Measurements from ENCODE around the gene MORN2. TPM values are rescaled to one million over a fixed set of nuclear protein-coding genes. Genes with fewer than 3 reads are reported as not detected.

MORN2 gene
- total and polyA plus RNA-seq, 12 donors = 17.0 to 74.1 (median 26.5) TPM

- no peak for DNase-seq
- Histone ChIP-seq H3K27ac (no peak overlapping the region), H3K36me3 (replicated peaks in 1 of 2) (no peaks in the 10 kb centered on the region), H3K4me3 (no peak overlapping the region), H3K27me3 (no peaks in the 10 kb centered on the region), H3K9me3 (replicated peaks in 1 of 3) (no peaks in the 10 kb centered on the region), H3K4me1 (replicated peaks in 1 of 2) (no peaks in the 10 kb centered on the region)
- 84 to 93% (median 87%) methylated on average over 4 of the region's 4 CpGs for whole genome bisulfite sequencing, 4 donors
- intact Hi-C loops (cut with DNase I) = no loop called here
- TF ChIP-seq POLR2A (IDR thresholded peaks at IDR 0.05) = no peak
- TF ChIP-seq, protein P1, sequence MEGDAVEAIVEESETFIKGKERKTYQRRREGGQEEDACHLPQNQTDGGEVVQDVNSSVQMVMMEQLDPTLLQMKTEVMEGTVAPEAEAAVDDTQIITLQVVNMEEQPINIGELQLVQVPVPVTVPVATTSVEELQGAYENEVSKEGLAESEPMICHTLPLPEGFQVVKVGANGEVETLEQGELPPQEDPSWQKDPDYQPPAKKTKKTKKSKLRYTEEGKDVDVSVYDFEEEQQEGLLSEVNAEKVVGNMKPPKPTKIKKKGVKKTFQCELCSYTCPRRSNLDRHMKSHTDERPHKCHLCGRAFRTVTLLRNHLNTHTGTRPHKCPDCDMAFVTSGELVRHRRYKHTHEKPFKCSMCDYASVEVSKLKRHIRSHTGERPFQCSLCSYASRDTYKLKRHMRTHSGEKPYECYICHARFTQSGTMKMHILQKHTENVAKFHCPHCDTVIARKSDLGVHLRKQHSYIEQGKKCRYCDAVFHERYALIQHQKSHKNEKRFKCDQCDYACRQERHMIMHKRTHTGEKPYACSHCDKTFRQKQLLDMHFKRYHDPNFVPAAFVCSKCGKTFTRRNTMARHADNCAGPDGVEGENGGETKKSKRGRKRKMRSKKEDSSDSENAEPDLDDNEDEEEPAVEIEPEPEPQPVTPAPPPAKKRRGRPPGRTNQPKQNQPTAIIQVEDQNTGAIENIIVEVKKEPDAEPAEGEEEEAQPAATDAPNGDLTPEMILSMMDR (IDR thresholded peaks at IDR 0.05) = no peak
These were observed 46.6 kb downstream of the MORN2 start for GRCh38 chr2:38922389-38922788.

- TF ChIP-seq POLR2A (IDR thresholded peaks at IDR 0.05) = no peak
- TF ChIP-seq, protein P1 (IDR thresholded peaks at IDR 0.05) = no peak
- DNase-seq = no peak
- H3K9me3 ChIP-seq (replicated peaks in 1 of 3) = no peaks in the 10 kb centered on the region
- intact Hi-C loops (cut with DNase I) = no loop called here
- no peaks in the 10 kb centered on the region for H3K27me3 ChIP-seq
- no peak overlapping the region for H3K4me3 ChIP-seq
- no peaks in the 10 kb centered on the region for H3K4me1 ChIP-seq (replicated peaks in 1 of 2)
- no peaks in the 10 kb centered on the region for H3K36me3 ChIP-seq (replicated peaks in 1 of 2)
- H3K27ac ChIP-seq = no peak overlapping the region
- WGBS, 4 donors = 88 to 98% (median 93%) methylated on average over 2 of the region's 2 CpGs
These were observed 47.1 kb downstream of the MORN2 start for GRCh38 chr2:38922902-38923301.

DNA sequence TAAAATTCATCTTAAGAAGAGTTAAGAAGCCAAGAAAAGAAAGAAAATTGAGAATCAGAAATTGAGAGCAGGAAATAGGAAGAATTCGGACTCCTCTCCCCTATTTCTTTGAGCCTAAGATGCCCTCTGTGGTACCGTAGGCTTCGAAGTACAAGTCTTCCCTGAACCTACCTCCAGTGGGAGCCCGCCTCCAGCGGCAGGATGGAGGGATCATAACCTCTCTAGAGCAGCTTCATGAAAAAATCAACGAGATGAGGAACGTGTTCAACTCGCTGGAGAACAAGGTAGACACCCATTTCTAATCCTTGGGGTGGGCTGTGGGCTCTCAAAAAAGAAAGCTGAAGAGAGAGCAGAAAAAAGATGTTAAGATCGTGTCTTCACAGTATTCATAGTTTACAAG lies 50.2 kb downstream of the MORN2 start:
- no peaks in the 10 kb centered on the region for H3K27me3 ChIP-seq
- H3K4me1 ChIP-seq (replicated peaks in 1 of 2) = no peaks in the 10 kb centered on the region
- DNase-seq = no peak
- no peaks in the 10 kb centered on the region for H3K9me3 ChIP-seq (replicated peaks in 1 of 3)
- H3K27ac ChIP-seq = no peak overlapping the region
- intact Hi-C loops (cut with DNase I) = no loop called here
- no peak overlapping the region for H3K4me3 ChIP-seq
- no peak for TF ChIP-seq POLR2A (IDR thresholded peaks at IDR 0.05)
- TF ChIP-seq, protein P1 (IDR thresholded peaks at IDR 0.05) = no peak
- H3K36me3 ChIP-seq (replicated peaks in 1 of 2) = peaks cover 0 to 3% of the 10 kb centered on the region in 2 donors
- WGBS, 4 donors = 70 to 91% (median 83%) methylated on average over 9 of the region's 9 CpGs

GRCh38 chr2:38930600-38930999 lies 54.8 kb downstream of the MORN2 start:
- Histone ChIP-seq H3K27me3 (no peaks in the 10 kb centered on the region), H3K27ac (no peak overlapping the region), H3K36me3 (replicated peaks in 1 of 2) (peaks cover 0 to 3% of the 10 kb centered on the region in 2 donors), H3K9me3 (replicated peaks in 1 of 3) (no peaks in the 10 kb centered on the region), H3K4me1 (replicated peaks in 1 of 2) (peaks cover 0 to 3% of the 10 kb centered on the region in 2 donors), H3K4me3 (no peak overlapping the region)
- WGBS, 4 donors = 52 to 60% (median 54%) methylated on average over 2 of the region's 2 CpGs
- intact Hi-C loops (cut with DNase I) = no loop called here
- no peak for DNase-seq
- no peak for TF ChIP-seq POLR2A (IDR thresholded peaks at IDR 0.05)
- TF ChIP-seq, protein P1 (IDR thresholded peaks at IDR 0.05) = no peak

Small RNAs within 50 kb of the gene (small RNA-seq; reads per million reads assigned to genes)
- 0 reads per million in 2 donors for gene RNU6-851P

Other genes with a start within 250 kb of the MORN2 start
- 100 to 1,000 TPM in 7 of 9 donors, 10 to 100 TPM in 2; 40.0 to 351 (median 176) TPM for gene GALM, start 209.9 kb upstream of the MORN2 start, total RNA-seq
- 100 to 1,000 TPM in 2 of 3 donors, 10 to 100 TPM in 1; 71.8 to 172 (median 127) TPM for gene GALM, start 209.9 kb upstream of the MORN2 start, polyA plus RNA-seq
- gene SRSF7, start 124.6 kb upstream of the MORN2 start, total RNA-seq = 100 to 1,000 TPM in 3 of 9 donors, 10 to 100 TPM in 6; 39.8 to 153 (median 87.9) TPM
- 100 to 1,000 TPM; 125 to 248 (median 146) TPM for gene SRSF7, start 124.6 kb upstream of the MORN2 start, polyA plus RNA-seq
- 10 to 100 TPM in 7 of 9 donors, 1 to 10 TPM in 2; 8.8 to 26.2 (median 13.0) TPM for gene GEMIN6, start 97.8 kb upstream of the MORN2 start, total RNA-seq
- 10 to 100 TPM; 24.5 to 25.7 (median 25.1) TPM for gene GEMIN6, start 97.8 kb upstream of the MORN2 start, polyA plus RNA-seq
- 10 to 100 TPM in 7 of 9 donors, 1 to 10 TPM in 2; 9.4 to 30.5 (median 17.1) TPM for gene DHX57, start within 50 bp of the MORN2 start, total RNA-seq
- 10 to 100 TPM; 16.9 to 26.1 (median 19.0) TPM for gene DHX57, start within 50 bp of the MORN2 start, polyA plus RNA-seq
- 1 to 10 TPM in 6 of 9 donors, under 1 TPM in 3; 0.49 to 8.3 (median 1.7) TPM for gene ARHGEF33, start 13.9 kb downstream of the MORN2 start, total RNA-seq
- gene ARHGEF33, start 13.9 kb downstream of the MORN2 start, polyA plus RNA-seq = 1 to 10 TPM; 1.5 to 2.1 (median 2.1) TPM
- gene SOS1, start 245.1 kb downstream of the MORN2 start, total RNA-seq = 10 to 100 TPM; 13.3 to 42.0 (median 30.8) TPM
- gene SOS1, start 245.1 kb downstream of the MORN2 start, polyA plus RNA-seq = 10 to 100 TPM in 1 of 3 donors, 1 to 10 TPM in 2; 6.4 to 30.1 (median 6.5) TPM